Measurements from ENCODE around the gene AMN. TPM values are rescaled to one million over a fixed set of nuclear protein-coding genes. Genes with fewer than 3 reads are reported as not detected.

Gene AMN
- total and polyA plus RNA-seq, 2 experiments from 2014 or later, result 0.69 to 1.2 TPM

DNA sequence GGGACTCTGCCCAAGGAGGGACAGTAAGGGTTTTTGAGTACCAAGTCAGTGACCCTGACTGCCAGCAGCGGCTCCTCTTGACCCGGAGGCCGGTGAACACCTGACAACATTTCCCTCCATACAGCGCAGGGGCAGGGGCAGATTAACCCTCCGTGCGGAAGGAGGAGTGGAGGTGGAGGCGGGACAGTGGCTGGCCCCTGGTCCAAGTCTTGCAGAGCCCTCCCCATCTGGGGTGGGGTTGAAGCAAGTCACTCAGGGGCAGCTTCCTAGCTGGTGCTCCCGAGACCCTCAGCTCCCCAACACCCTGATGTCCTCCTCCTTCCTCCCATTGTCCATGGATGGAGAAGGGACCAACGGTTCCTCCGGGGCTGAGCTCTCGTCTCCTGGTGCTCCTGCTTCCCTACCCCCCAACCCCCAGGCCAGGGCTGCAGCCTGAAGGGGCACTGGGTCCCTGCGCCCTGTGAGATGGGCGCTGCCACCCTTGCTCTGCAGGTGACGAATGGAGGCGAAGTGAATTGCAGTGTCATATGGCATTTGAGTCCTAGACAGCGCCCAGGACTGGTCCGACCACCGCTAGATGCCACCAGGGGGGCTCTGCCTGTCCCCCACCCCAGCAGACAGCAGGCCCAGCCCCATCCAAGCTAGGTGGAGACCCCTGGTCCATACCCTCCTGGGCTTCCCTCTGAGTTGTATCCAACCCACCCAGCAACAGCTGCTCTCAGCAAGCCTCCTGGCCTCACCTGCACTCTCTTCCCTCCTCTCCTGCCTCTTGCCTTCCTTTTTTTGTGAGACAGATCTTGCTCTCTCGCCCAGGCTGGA, 7.0 kb upstream of the AMN start (continued):
- TF ChIP-seq, protein P1, sequence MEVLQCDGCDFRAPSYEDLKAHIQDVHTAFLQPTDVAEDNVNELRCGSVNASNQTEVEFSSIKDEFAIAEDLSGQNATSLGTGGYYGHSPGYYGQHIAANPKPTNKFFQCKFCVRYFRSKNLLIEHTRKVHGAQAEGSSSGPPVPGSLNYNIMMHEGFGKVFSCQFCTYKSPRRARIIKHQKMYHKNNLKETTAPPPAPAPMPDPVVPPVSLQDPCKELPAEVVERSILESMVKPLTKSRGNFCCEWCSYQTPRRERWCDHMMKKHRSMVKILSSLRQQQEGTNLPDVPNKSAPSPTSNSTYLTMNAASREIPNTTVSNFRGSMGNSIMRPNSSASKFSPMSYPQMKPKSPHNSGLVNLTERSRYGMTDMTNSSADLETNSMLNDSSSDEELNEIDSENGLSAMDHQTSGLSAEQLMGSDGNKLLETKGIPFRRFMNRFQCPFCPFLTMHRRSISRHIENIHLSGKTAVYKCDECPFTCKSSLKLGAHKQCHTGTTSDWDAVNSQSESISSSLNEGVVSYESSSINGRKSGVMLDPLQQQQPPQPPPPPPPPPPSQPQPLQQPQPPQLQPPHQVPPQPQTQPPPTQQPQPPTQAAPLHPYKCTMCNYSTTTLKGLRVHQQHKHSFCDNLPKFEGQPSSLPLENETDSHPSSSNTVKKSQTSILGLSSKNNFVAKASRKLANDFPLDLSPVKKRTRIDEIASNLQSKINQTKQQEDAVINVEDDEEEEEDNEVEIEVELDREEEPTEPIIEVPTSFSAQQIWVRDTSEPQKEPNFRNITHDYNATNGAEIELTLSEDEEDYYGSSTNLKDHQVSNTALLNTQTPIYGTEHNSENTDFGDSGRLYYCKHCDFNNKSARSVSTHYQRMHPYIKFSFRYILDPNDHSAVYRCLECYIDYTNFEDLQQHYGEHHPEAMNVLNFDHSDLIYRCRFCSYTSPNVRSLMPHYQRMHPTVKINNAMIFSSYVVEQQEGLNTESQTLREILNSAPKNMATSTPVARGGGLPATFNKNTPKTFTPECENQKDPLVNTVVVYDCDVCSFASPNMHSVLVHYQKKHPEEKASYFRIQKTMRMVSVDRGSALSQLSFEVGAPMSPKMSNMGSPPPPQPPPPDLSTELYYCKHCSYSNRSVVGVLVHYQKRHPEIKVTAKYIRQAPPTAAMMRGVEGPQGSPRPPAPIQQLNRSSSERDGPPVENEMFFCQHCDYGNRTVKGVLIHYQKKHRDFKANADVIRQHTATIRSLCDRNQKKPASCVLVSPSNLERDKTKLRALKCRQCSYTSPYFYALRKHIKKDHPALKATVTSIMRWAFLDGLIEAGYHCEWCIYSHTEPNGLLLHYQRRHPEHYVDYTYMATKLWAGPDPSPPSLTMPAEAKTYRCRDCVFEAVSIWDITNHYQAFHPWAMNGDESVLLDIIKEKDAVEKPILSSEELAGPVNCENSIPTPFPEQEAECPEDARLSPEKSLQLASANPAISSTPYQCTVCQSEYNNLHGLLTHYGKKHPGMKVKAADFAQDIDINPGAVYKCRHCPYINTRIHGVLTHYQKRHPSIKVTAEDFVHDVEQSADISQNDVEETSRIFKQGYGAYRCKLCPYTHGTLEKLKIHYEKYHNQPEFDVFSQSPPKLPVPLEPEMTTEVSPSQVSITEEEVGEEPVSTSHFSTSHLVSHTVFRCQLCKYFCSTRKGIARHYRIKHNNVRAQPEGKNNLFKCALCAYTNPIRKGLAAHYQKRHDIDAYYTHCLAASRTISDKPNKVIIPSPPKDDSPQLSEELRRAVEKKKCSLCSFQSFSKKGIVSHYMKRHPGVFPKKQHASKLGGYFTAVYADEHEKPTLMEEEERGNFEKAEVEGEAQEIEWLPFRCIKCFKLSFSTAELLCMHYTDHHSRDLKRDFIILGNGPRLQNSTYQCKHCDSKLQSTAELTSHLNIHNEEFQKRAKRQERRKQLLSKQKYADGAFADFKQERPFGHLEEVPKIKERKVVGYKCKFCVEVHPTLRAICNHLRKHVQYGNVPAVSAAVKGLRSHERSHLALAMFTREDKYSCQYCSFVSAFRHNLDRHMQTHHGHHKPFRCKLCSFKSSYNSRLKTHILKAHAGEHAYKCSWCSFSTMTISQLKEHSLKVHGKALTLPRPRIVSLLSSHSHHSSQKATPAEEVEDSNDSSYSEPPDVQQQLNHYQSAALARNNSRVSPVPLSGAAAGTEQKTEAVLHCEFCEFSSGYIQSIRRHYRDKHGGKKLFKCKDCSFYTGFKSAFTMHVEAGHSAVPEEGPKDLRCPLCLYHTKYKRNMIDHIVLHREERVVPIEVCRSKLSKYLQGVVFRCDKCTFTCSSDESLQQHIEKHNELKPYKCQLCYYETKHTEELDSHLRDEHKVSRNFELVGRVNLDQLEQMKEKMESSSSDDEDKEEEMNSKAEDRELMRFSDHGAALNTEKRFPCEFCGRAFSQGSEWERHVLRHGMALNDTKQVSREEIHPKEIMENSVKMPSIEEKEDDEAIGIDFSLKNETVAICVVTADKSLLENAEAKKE (CRISPR knock-in tag; IDR thresholded peaks at IDR 0.05), result no peak
- TF ChIP-seq, protein P2, sequence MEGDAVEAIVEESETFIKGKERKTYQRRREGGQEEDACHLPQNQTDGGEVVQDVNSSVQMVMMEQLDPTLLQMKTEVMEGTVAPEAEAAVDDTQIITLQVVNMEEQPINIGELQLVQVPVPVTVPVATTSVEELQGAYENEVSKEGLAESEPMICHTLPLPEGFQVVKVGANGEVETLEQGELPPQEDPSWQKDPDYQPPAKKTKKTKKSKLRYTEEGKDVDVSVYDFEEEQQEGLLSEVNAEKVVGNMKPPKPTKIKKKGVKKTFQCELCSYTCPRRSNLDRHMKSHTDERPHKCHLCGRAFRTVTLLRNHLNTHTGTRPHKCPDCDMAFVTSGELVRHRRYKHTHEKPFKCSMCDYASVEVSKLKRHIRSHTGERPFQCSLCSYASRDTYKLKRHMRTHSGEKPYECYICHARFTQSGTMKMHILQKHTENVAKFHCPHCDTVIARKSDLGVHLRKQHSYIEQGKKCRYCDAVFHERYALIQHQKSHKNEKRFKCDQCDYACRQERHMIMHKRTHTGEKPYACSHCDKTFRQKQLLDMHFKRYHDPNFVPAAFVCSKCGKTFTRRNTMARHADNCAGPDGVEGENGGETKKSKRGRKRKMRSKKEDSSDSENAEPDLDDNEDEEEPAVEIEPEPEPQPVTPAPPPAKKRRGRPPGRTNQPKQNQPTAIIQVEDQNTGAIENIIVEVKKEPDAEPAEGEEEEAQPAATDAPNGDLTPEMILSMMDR (conservative IDR thresholded peaks at IDR 0.05; ENCODE audit: low read depth in 2 of 2), result no peak
- TF ChIP-seq POLR2AphosphoS5 (IDR thresholded peaks at IDR 0.05; ENCODE audit: low read depth) (no peak), NANOG (IDR thresholded peaks at IDR 0.05; ENCODE audit: borderline replicate concordance) (no peak), ZNF331 (CRISPR knock-in tag; IDR thresholded peaks at IDR 0.05; ENCODE audit: low read depth) (no peak), EZH2phosphoT487 (IDR thresholded peaks at IDR 0.05; ENCODE audit: unreplicated experiment) (no peak)
- TF ChIP-seq, protein P3, sequence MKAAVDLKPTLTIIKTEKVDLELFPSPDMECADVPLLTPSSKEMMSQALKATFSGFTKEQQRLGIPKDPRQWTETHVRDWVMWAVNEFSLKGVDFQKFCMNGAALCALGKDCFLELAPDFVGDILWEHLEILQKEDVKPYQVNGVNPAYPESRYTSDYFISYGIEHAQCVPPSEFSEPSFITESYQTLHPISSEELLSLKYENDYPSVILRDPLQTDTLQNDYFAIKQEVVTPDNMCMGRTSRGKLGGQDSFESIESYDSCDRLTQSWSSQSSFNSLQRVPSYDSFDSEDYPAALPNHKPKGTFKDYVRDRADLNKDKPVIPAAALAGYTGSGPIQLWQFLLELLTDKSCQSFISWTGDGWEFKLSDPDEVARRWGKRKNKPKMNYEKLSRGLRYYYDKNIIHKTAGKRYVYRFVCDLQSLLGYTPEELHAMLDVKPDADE (IDR thresholded peaks at IDR 0.05), result no peak

All from GM23338 (cell line).